NCI-H524 (cell line): ENCODE results near the gene SC5D.

Experiments
- DNase-seq, 2 experiments: peaks; one replicate each; lab custom pipeline; 2025; lab: John Stamatoyannopoulos, UW

The SC5D gene

GRCh38 chr11:121356357-121356756, 63.8 kb downstream of the SC5D start:
- no peak for DNase-seq
